GM21447 (cell line): ENCODE measurements around the gene FAM8A1.

Experiments
- ATAC-seq: cut with Tn5 transposase; IDR thresholded peaks from one replicate; pipeline ENCODE4 v1.9.1; 2021; ENCODE audit not compliant: unreplicated experiment

Gene FAM8A1

DNA sequence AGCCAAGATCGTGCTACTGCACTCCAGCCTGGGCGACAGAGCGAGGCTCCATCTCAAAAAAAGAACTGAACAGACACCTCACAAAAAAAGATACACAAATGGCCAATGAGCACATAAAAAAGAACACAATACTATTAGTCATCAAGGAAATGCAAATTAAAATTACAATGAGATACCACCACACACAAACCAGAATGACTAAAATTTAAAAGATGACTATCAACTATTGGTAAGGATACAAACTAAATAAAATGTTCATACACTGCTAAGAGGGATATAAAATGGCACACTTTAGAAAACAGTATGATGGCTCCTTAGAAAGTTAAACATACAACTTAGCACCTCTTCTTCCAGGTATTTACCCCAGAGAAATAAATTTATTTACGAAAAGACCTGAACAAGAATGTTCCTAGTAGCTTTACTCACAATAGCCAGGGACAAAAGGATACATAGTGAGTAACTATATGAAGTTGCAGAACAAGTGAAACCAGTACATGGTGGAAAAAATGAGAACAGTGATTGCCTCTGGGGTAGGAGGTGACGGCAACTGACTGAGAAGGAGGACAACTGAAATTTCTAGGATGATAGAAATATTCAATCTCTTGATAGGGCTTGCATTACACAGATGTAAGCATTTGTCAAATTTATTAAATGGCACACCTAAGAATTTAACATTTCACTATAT is 53.2 kb downstream of the FAM8A1 start:
- no peak for ATAC-seq

DNA sequence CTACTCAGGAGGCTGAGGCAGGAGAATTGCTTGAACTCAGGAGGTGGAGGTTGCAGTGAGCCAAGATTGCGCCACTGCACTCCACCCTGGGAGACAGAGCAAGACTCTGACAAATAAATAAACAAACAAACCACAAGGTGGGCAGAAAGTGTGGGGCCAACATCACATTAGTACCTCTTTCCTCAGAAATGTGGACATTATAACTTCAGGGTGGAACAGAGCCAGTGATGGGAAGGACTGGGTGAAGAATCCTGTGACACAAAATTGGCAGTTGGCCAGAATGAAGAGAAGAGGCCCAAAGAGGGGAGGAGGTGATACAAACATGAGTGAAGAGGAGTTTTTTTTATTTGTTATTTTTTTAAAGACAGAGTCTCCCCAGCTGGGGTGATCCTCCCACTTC is 56.0 kb downstream of the FAM8A1 start:
- no peak for ATAC-seq

DNA sequence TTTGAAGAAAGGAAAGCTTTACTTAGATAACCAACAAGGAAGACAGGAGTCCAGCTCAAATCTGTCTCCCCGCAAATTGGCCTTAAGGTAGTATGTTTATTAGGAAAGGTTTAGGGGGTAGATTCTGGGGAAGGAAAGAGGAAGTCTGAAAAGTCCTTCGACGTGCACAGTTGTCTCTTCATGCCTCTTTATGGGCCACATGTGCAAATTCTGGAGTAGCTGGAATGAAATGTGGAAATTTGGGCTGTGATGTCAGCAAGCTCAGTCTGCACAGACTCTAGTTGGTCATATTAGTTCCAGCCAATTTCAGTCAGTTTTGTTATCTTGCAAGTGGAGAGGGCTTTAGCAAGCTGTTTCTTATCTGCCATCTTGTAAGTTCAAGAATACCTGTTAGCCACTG is 56.5 kb downstream of the FAM8A1 start:
- no peak for ATAC-seq
